Osteoblast (primary cell): ENCODE measurements around the gene RHOT2. TPM values are rescaled to one million over a fixed set of nuclear protein-coding genes. Genes with fewer than 3 reads are reported as not detected.

Source experiments
- DNase-seq: peaks from one replicate; pipeline ENCODE4 v3.0.0; 2011; ENCODE audit warnings: low spot score, mixed read lengths; ENCODE audit not compliant: insufficient read length; ENCODE audit errors: missing footprints
- H2AFZ ChIP-seq: 2 replicates; pipeline ENCODE4 v1.6.0; 2011; ENCODE audit warnings: mild to moderate bottlenecking, low read length
- H3K27ac ChIP-seq: 2 replicates; pipeline ENCODE4 v1.5.1; 2011; ENCODE audit warnings: mild to moderate bottlenecking, low read depth, low read length, moderate library complexity
- H3K27me3 ChIP-seq: 2 replicates; pipeline ENCODE4 v1.6.0; 2012; ENCODE audit warnings: mild to moderate bottlenecking, control low read depth, inconsistent platforms, low read length, moderate library complexity; ENCODE audit not compliant: insufficient read depth
- H3K36me3 ChIP-seq: 2 replicates; pipeline ENCODE4 v1.5.1; 2011; ENCODE audit warnings: mild to moderate bottlenecking, low read length, control low read depth, moderate library complexity; ENCODE audit not compliant: insufficient read depth
- H3K4me1 ChIP-seq: 2 replicates; pipeline ENCODE4 v1.5.1; 2011; ENCODE audit warnings: mild to moderate bottlenecking, low read length, control low read depth, moderate library complexity; ENCODE audit not compliant: insufficient read depth
- H3K4me2 ChIP-seq: 2 replicates; pipeline ENCODE4 v1.6.0; 2011; ENCODE audit warnings: mild to moderate bottlenecking, low read length; ENCODE audit not compliant: insufficient read depth
- H3K4me3 ChIP-seq: fragments of 200-600 bp; sonication (generic); 3 replicates; pipeline ENCODE4 v1.5.1; 2012; ENCODE audit warnings: mild to moderate bottlenecking, low read length, inconsistent platforms; ENCODE audit not compliant: insufficient read depth
- H3K79me2 ChIP-seq: 2 replicates; pipeline ENCODE4 v1.6.0; 2012; ENCODE audit warnings: mild to moderate bottlenecking, low read length, control low read depth, inconsistent platforms; ENCODE audit not compliant: insufficient read depth
- H3K9me3 ChIP-seq: 2 replicates; pipeline ENCODE4 v1.5.1; 2011; ENCODE audit warnings: low read depth, low read length, control low read depth
- H4K20me1 ChIP-seq: 2 replicates; pipeline ENCODE4 v1.6.0; 2012; ENCODE audit warnings: mild to moderate bottlenecking, low read length, control low read depth; ENCODE audit not compliant: insufficient read depth
- CTCF ChIP-seq: IDR thresholded peaks from 2 replicates; pipeline ENCODE4 v1.5.1; 2011; ENCODE audit warnings: mild to moderate bottlenecking, low read depth, low read length, moderate library complexity; ENCODE audit errors: extremely low read depth
- total RNA-seq: library from RNA; depleted of rRNA; stranded (reverse); fragments of >200 nt; gene quantifications from 2 replicates; pipeline ENCODE4 v1.2.3, GENCODE V29; 2012

The RHOT2 gene
- total RNA-seq, 1 donor = 42.0 TPM

- Histone ChIP-seq H4K20me1 (peaks cover 15% of the 10 kb centered on the region), H3K27ac (no peak overlapping the region), H3K27me3 (peaks cover 70% of the 10 kb centered on the region), H3K4me3 (no peak overlapping the region), H3K79me2 (no peaks in the 10 kb centered on the region), H3K36me3 (no peaks in the 10 kb centered on the region), H3K4me1 (peaks cover 3% of the 10 kb centered on the region), H3K9me3 (no peaks in the 10 kb centered on the region), H3K4me2 (no peak overlapping the region), H2AFZ (no peak overlapping the region)
- no peak for DNase-seq
- no peak for TF ChIP-seq CTCF
Measured at GRCh38 chr16:704552-705380, 36.8 kb downstream of the RHOT2 start.

- no peak for TF ChIP-seq CTCF
- peaks cover 18% of the 10 kb centered on the region for H4K20me1 ChIP-seq
- peaks cover 6% of the 10 kb centered on the region for H3K4me1 ChIP-seq
- peaks cover 74% of the 10 kb centered on the region for H3K27me3 ChIP-seq
- H2AFZ ChIP-seq = no peak within 1 kb of the TSS
- no peak within 1 kb of the TSS for H3K4me3 ChIP-seq
- no peak within 1 kb of the TSS for H3K27ac ChIP-seq
- H3K9me3 ChIP-seq = no peaks in the 10 kb centered on the region
- no peak for DNase-seq
- no peaks in the 10 kb centered on the region for H3K79me2 ChIP-seq
- H3K4me2 ChIP-seq = no peak within 1 kb of the TSS
- no peaks in the 10 kb centered on the region for H3K36me3 ChIP-seq
Measured at GRCh38 chr16:705431-706188, 37.7 kb downstream of the RHOT2 start, which contains the start of gene FBXL16. FBXL16 (minus strand) TSS chr16:705801; CDS start chr16:697405, 8,396 bp downstream.

- no peak overlapping the region for H2AFZ ChIP-seq
- DNase-seq = no peak
- no peak overlapping the region for H3K4me3 ChIP-seq
- no peak for TF ChIP-seq CTCF
- H3K4me1 ChIP-seq = peaks cover 6% of the 10 kb centered on the region
- no peaks in the 10 kb centered on the region for H3K79me2 ChIP-seq
- peaks cover 14% of the 10 kb centered on the region for H4K20me1 ChIP-seq
- no peak overlapping the region for H3K4me2 ChIP-seq
- peaks cover 70% of the 10 kb centered on the region for H3K27me3 ChIP-seq
- no peak overlapping the region for H3K27ac ChIP-seq
- no peaks in the 10 kb centered on the region for H3K9me3 ChIP-seq
- no peaks in the 10 kb centered on the region for H3K36me3 ChIP-seq
Measured at GRCh38 chr16:706189-707061, 38.5 kb downstream of the RHOT2 start.
